ENCODE data around the gene RNASEH1. TPM values are rescaled to one million over a fixed set of nuclear protein-coding genes. Genes with fewer than 3 reads are reported as not detected.
A peak's percentile ranks its signal among the peaks of the same experiment; 100 is the strongest.

RNASEH1 gene
- total and polyA plus RNA-seq, 2 of the 13 experiments (the other 11 are each of a cell fraction or from before 2014, with no cell fraction given) = 14.5 to 57.4 TPM

DNA sequence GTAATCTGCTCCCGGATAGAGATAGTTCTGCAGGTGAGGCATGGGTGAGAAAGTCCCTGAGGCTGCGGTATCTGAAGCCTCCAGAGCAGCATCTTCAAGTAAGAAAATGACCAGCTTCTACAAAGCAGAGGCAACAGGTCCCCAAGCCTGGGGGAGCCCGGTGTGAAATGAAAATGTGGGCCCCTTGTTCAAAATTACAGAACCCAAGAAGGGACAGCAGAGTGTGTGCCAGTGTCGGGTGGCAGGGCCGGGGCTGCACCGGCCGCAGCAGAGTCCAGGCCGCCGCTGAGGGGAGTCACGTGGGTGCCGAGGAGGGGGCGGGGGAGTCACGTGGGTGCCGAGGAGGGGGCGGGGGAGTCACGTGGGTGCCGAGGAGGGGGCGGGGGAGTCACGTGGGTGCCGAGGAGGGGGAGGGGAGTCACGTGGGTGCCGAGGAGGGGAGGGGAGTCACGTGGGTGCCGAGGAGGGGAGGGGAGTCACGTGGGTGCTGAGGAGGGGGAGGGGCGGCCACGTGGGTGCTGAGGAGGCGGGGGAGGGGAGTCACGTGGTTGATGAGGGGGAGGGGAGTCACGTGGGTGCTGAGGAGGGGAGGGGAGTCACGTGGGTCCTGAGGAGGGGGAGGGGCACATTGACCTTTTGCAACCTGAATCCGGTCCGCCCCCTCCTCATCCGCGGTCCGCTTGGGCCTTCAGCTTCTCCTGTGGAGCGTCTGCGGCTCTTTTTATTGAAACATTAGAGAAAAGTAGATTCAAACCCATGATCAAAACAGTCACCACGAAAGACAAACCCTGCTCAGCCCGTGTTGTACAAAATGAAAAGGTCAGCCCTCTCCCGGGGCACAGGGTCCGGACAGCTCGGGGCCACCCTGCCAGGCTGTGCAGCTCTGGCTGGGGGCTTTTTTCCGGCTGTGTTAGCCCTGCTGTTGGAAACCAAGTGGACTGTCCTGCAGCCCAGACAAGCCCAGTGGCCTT lies 47.1 kb upstream of the RNASEH1 start (continued):
- TF ChIP-seq ZNF556 (CRISPR knock-in tag; IDR thresholded peaks at IDR 0.05; ENCODE audit: borderline replicate concordance) (no peak), FOXA1 (IDR thresholded peaks at IDR 0.05) (no peak), FOXA1 (CRISPR knock-in tag; IDR thresholded peaks at IDR 0.05) (no peak), ZBTB42 (CRISPR knock-in tag; IDR thresholded peaks at IDR 0.05) (no peak), ZC3H13 (CRISPR knock-in tag; IDR thresholded peaks at IDR 0.05) (no peak), HNF4A (CRISPR knock-in tag; IDR thresholded peaks at IDR 0.05) (no peak), ZBTB38 (CRISPR knock-in tag; IDR thresholded peaks at IDR 0.05) (peak; percentile 68), MAFG (CRISPR knock-in tag; IDR thresholded peaks at IDR 0.05) (no peak), ZNF724P (CRISPR knock-in tag; IDR thresholded peaks at IDR 0.05; ENCODE audit: borderline replicate concordance) (no peak), ZNF703 (CRISPR knock-in tag; IDR thresholded peaks at IDR 0.05; ENCODE audit: borderline replicate concordance) (no peak), ZNF83 (CRISPR knock-in tag; IDR thresholded peaks at IDR 0.05; ENCODE audit: borderline replicate concordance) (no peak), ZNF589 (CRISPR knock-in tag; conservative IDR thresholded peaks at IDR 0.05) (no peak), MED8 (CRISPR knock-in tag; IDR thresholded peaks at IDR 0.05; ENCODE audit: insufficient replicate concordance) (no peak), PCBP1 (IDR thresholded peaks at IDR 0.05; ENCODE audit: borderline replicate concordance, low read depth, low read length) (0 out of 2 replicates have a peak, but pooled peaks have one; percentile 57), GZF1 (CRISPR knock-in tag; IDR thresholded peaks at IDR 0.05) (no peak), ZNF660 (CRISPR knock-in tag; IDR thresholded peaks at IDR 0.05; ENCODE audit: borderline replicate concordance, low read depth) (no peak), RBAK (CRISPR knock-in tag; IDR thresholded peaks at IDR 0.05) (no peak), FOSL2 (CRISPR knock-in tag; IDR thresholded peaks at IDR 0.05) (peak; percentile 28; the same call in 1 of the 2 replicates), ZNF761 (CRISPR knock-in tag; conservative IDR thresholded peaks at IDR 0.05) (0 out of 2 replicates have a peak, but pooled peaks have one; percentile 30), NR2F6 (IDR thresholded peaks at IDR 0.05) (peak; percentile 91), NR2F6 (CRISPR knock-in tag; IDR thresholded peaks at IDR 0.05) (peak; percentile 87)
- TF ChIP-seq, protein P1, sequence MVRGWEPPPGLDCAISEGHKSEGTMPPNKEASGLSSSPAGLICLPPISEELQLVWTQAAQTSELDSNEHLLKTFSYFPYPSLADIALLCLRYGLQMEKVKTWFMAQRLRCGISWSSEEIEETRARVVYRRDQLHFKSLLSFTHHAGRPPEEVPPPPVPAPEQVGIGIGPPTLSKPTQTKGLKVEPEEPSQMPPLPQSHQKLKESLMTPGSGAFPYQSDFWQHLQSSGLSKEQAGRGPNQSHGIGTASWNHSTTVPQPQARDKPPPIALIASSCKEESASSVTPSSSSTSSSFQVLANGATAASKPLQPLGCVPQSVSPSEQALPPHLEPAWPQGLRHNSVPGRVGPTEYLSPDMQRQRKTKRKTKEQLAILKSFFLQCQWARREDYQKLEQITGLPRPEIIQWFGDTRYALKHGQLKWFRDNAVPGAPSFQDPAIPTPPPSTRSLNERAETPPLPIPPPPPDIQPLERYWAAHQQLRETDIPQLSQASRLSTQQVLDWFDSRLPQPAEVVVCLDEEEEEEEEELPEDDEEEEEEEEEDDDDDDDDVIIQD (CRISPR knock-in tag; IDR thresholded peaks at IDR 0.05; ENCODE audit: low read depth) = no peak
- TF ChIP-seq, protein P2, sequence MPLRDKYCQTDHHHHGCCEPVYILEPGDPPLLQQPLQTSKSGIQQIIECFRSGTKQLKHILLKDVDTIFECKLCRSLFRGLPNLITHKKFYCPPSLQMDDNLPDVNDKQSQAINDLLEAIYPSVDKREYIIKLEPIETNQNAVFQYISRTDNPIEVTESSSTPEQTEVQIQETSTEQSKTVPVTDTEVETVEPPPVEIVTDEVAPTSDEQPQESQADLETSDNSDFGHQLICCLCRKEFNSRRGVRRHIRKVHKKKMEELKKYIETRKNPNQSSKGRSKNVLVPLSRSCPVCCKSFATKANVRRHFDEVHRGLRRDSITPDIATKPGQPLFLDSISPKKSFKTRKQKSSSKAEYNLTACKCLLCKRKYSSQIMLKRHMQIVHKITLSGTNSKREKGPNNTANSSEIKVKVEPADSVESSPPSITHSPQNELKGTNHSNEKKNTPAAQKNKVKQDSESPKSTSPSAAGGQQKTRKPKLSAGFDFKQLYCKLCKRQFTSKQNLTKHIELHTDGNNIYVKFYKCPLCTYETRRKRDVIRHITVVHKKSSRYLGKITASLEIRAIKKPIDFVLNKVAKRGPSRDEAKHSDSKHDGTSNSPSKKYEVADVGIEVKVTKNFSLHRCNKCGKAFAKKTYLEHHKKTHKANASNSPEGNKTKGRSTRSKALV (CRISPR knock-in tag; IDR thresholded peaks at IDR 0.05) = no peak
- TF ChIP-seq, protein P3, sequence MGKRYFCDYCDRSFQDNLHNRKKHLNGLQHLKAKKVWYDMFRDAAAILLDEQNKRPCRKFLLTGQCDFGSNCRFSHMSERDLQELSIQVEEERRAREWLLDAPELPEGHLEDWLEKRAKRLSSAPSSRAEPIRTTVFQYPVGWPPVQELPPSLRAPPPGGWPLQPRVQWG (CRISPR knock-in tag; IDR thresholded peaks at IDR 0.05; ENCODE audit: borderline replicate concordance, low read depth) = no peak
- TF ChIP-seq, protein P4, sequence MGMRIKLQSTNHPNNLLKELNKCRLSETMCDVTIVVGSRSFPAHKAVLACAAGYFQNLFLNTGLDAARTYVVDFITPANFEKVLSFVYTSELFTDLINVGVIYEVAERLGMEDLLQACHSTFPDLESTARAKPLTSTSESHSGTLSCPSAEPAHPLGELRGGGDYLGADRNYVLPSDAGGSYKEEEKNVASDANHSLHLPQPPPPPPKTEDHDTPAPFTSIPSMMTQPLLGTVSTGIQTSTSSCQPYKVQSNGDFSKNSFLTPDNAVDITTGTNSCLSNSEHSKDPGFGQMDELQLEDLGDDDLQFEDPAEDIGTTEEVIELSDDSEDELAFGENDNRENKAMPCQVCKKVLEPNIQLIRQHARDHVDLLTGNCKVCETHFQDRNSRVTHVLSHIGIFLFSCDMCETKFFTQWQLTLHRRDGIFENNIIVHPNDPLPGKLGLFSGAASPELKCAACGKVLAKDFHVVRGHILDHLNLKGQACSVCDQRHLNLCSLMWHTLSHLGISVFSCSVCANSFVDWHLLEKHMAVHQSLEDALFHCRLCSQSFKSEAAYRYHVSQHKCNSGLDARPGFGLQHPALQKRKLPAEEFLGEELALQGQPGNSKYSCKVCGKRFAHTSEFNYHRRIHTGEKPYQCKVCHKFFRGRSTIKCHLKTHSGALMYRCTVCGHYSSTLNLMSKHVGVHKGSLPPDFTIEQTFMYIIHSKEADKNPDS (CRISPR knock-in tag; IDR thresholded peaks at IDR 0.05) = no peak

Measured in HepG2 (cell line).